ENCODE results near the gene SIAE.

Gene SIAE

DNA sequence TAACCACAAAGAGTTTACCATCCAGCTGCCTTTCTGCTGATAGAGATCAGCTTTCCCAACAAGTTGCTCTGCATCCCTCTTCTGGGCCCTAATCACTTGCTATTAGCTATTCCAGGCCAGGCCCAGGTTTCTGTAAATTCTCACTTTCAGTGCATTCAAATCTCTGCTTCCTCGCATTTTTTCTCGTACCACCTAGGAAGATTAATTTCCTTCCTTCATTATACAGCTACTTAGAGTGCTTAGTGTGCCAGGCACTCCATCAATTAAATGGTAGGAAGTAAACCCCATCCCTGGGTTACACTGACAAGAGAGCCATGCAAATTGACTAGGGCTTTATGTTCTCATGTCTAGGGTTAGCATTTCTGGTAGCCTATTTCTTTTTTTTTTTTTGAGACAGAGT lies 9.7 kb downstream of the SIAE start:
- no peak for DNase-seq (ENCODE audit: low spot score)

DNA sequence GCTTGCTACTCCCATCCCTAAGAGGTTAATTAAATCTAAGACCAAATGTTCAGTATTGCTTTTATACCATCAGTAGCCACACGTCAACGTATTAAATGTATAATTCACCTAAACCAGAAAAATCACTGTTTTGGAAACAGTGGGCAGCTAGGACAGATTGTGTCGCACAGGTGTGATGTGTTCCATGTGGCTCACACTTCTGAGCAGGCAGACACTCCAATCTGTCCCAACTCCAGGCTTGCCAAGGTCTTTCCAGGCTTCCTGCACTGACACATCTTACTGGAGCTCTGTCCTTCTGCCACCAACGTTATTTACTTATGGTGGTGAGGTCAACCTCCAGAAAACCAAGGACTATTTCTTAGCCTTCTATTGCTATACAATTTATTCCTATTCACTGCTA lies 11.4 kb downstream of the SIAE start:
- DNase-seq (ENCODE audit: low spot score): no peak

DNA sequence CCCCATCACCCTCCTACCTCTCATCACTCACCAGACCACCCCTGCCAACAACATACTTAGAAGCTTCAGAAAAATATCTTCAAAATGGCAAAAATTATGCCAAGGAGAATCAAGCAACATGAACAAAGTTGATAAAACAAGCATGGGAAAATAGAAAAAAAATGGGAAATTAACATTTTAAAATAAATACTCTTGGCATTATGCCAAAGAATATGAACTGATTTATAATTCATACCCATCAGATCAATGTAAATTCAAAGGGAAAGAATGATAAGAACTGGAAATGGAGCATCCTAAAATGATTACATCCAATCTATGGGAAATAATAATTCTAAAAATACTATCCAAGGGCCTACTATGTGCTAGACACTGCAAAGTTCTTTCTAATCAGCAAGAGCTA lies 12.0 kb downstream of the SIAE start:
- no peak for DNase-seq (ENCODE audit: low spot score)

- DNase-seq (ENCODE audit: low spot score): no peak
Observed at GRCh38 chr11:124658986-124659385, 14.6 kb downstream of the SIAE start.

- DNase-seq (ENCODE audit: low spot score): no peak
Observed at GRCh38 chr11:124658501-124658900, 15.0 kb downstream of the SIAE start.

DNA sequence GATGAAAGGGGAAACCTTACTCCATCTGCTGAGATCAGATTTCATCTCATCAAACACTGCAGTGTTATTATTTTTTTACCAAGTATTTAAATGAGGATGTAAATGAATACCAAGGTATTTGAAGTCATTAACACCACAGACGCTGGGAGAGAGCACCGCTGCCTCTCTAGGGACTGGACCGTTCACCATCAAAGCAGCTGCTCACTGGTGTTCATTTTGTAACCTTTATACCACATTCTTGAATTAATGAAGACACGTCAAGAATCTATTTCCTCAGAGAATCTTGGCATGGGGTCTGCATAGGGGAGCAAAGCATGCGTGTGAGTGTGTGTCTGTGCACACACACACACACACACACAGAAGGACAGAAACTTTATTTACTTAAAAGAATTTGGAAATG lies 15.6 kb downstream of the SIAE start:
- no peak for DNase-seq (ENCODE audit: low spot score)

DNA sequence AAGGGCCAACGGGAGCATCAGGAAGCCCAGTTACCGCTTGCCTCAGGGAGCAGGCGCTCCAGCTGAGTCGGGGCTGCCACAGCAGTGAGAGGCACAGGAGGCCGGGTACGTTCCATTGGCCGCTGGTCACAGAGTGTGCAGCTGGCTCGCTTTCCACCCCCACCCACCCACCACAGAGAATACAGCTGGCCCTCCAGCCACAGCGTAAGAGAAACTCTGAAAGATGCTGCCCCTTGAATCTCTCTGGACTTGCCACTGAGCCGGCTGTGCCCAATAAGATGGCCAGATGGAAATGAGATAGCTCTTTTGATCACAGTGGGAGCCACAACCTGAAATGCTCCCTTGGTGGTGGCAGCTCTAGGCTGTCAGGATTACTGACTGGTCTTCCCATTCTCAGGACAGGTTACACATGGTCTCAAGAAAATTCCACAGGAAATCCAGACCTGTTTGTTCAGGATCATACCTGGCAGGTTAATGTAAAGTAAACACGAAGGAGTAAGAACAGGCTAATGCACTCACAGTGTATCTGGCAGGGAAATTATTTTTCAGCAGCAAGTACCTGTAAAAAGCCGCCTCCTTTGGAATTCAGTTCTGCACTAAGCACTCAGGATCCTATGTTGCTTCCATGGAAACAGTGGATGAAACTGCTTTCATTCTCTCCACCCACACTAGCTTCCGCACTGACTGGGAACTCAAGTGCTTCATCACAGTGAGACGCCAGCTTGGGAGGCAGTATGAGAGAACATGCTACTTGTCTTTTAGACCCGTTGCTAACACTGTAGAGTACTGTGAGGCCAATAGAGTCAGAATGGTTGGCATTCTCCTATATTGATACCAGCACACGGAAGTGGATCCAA lies 16.5 kb downstream of the SIAE start:
- DNase-seq (ENCODE audit: low spot score): no peak

GRCh38 chr11:124648610-124649009 lies 24.9 kb downstream of the SIAE start:
- no peak for DNase-seq (ENCODE audit: low spot score)

DNA sequence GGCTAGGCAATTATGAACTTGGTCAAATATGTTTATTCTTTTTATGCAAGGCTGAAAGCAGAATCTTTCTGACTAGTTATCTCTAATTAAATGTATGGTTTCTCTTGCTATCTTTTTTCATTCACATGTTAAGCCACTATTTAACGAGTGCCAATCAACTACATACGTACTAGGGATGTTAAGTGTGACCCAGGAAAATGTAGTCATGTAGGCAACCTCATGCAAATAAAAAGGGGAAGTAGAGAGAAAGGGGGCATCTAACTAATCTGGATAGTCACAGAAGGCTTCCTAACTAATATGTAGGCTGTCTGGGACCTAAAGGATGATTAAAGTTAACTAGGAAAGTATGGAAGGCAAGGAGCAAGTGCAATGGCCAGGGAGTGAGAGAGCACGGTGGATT lies 27.4 kb downstream of the SIAE start:
- no peak for DNase-seq (ENCODE audit: low spot score)

DNA sequence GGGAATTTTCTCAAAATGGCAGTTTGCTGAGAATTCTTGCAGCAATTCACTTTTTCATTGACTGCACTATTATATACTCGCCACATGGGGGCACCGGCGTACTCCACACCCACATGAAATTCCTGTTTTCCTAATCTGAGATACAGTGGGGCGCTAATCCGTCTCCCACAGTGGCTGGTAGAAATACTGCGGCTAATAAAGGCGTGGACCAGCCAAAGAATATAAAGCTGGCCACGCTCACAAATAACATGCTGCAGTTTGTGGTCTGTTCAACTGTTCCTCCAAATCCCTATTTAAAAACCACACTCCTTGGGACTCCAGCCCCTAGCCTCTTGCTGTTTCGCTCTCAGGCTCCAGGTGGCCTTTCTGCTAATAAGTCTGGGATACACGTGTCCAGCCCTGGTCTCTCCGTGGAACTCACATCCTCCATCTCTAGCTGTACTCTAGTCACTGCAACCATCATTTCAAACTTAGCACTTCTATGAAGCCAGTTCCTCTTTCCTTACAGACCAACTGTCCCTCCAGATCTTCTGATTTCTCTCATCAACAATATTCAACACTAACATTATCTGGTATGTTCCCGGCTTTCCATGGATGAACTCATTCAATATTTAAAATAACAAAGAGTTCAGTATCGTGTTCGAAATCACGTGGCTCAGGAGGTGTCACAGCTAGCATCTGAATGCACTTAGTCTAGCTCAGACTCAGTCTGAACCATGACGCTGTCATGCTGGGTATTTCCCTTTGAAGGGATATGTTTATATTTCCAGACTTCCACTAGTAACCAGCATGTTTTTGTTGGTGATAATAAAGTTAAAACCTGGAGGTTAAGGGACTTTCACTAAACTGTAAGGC lies 28.9 kb downstream of the SIAE start:
- DNase-seq (ENCODE audit: low spot score): peak; percentile 65

DNA sequence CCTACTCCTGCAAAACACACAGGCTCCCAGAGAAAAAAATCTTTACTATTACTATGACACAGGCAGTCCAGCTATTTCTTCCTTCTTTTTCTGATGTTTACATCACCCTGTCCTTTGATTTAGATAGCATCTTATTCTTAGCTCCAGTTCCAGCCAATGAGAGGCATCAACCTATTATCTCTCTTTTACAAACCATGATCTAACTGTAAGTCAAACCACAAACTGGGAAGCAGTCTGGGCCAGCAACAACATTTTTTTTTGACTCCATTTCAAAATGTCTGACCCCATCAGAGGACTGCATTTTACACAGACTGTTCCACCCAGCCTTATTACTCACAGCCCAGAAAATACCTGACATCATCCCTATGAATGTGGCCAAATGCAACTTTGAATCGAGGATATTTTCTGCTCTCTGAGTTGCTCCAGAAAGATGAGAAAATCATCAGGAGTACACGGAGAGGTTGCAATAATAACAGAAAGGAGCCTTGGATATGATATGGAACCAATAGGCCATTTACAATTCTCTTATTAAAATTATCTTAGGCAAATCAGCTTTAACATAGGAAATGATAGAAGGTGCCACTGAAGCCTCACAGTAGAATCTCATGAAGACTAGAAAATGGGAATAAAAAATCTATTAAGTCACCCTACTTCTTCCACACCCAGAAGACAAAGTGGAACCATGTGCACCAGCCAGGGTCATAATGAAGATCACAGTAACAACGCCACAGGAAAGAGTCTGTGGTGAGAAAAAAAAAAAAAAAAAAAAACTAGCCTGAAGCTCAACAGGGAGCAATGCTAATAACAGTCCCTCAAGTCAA lies 29.7 kb downstream of the SIAE start:
- DNase-seq (ENCODE audit: low spot score): peak; percentile 67

GRCh38 chr11:124643042-124643604 lies 30.4 kb downstream of the SIAE start:
- no peak for DNase-seq (ENCODE audit: low spot score)

DNA sequence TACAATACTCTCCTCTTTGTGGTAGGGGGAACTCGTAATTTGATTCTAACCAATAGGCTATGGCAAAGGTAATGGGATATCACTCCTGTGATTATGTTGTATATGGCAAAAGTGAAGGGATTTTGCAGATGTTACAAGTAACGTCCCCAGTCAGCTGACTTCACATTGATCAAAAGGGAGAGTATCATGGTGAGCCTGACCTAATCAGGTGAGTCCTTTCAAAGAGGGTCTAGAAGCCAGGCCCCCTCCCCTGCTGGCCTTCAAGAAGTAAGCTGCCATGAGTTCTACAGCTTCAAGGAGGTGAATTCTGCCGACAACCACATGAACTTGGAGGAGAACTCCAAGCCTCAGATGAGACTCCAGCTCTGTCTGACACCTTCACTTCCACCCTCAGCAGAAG lies 30.9 kb downstream of the SIAE start:
- no peak for DNase-seq (ENCODE audit: low spot score)

- DNase-seq (ENCODE audit: low spot score): no peak
Observed at GRCh38 chr11:124640666-124641065, 32.9 kb downstream of the SIAE start.

- DNase-seq (ENCODE audit: low spot score): no peak
Observed at GRCh38 chr11:124639186-124639585, 34.4 kb downstream of the SIAE start.

DNA sequence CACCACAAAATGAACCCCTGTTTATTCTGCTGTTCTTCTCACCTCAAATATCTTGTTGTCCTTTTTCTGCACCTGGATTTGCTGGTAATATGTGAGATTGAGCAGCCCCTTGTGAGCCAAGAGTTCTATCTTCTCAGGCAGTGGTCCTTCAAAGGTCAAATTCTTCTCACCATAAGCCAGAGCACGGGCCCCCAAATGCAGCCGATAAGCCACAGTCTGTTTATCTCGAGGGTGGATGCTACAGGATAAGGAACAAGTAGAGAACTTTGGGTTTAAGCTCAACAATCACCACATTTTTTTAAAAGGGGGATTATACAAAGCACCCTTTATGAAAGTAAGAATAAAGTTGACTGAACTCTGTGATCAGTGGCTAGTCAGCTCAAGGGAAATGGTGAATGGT lies 35.0 kb downstream of the SIAE start:
- no peak for DNase-seq (ENCODE audit: low spot score)

DNA sequence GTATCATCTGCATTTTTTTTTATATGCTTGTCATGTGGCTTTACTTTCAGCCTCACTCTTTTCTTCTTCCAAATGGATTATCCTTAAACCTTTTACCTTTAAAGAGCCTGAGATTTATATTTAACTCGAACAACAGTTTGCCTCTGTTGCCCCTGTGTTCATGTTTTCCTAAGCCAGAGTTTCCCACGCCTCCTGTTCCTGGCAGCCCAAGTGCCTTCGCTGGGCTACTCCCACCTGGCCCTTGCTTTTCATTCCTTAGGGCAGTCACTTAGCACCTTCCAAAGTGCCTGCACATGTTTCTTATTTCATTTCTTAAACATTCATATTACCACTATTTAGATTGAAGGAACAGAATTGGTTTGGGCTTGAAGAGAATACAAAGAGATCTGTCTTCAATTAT lies 37.6 kb downstream of the SIAE start:
- no peak for DNase-seq (ENCODE audit: low spot score)

DNA sequence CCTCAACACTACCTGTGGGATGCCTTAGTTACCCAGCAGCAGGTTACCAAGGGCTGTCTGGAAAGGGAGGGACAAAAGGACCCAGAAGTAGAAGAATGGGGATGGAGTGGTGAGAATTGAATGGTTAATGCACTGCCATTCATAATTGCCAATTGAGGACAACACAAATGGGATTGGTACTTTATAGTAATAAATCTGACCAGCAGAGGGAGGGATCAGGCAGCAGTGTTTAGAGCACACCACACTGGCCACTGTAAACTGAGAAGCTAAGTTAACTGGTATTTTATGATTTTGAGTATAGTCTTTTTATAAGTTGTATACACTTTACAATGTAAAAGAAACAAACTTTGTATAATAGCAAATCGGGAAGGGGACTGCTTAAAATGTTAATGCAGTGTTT lies 40.2 kb downstream of the SIAE start:
- peak; percentile 25 for DNase-seq (ENCODE audit: low spot score)

GRCh38 chr11:124629961-124630360 lies 43.6 kb downstream of the SIAE start:
- DNase-seq (ENCODE audit: low spot score): no peak

GRCh38 chr11:124627546-124627945 lies 46.0 kb downstream of the SIAE start:
- no peak for DNase-seq (ENCODE audit: low spot score)

DNA sequence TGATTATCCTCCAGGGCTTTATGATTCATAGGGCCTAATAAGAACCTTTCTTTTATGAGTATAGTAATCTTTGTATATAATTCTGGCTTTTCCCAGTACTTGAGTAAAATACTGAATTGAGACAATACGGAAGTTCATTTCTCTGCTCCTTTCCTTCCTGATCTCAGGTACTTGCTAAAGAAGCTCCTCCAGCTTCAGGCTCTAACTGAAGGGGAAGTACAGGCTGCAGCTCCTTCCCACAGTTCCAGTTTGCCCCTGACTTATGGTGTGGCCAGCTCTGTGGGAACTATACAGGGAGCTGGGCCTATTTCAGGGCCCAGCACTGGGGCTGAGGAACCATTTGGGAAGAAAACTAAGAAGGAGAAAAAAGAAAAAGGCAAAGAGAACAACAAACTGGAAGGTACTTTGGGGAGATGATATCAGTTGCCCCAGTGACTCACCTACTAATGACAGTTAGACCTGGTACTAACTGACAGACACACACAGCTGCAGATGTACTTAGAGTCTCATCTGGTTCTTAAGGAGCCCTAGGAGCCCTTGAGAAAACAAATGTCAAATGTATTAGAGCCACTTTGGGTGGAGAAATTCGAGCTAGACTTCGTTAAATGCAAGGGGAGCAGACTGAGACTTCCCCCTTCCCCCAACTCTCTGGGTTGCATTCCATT lies 47.9 kb downstream of the SIAE start:
- DNase-seq (ENCODE audit: low spot score): no peak

Data from AG08396 (cell line).